ENCODE results near the gene ANLN.

Gene ANLN

DNA sequence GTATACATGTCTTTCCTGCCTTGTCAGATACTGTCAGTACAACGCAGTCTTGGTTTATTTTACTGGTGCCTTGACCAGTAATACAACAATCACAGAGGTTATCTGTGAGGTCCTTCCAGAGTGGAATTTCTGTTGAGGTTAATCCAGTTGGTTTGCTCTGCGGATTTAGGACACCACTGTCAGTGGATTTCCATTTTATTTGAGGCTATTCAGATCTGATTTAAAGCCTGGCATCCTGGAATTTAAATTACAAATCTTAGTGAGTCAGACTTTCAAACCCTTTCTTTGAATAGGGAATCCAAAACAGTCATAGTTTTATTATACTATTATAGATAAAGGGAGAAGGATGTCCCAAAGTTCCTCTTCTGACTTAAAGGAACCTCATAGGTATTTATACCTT, 40.5 kb downstream of the ANLN start:
- no peak for TF ChIP-seq CTCF (IDR thresholded peaks at IDR 0.05; ENCODE audit: control insufficient read depth, extremely low read depth, insufficient read depth)
- no peak overlapping the region for H3K4me3 ChIP-seq (ENCODE audit: low read depth, low read length)
- DNase-seq (ENCODE audit: low read depth) = no peak

DNA sequence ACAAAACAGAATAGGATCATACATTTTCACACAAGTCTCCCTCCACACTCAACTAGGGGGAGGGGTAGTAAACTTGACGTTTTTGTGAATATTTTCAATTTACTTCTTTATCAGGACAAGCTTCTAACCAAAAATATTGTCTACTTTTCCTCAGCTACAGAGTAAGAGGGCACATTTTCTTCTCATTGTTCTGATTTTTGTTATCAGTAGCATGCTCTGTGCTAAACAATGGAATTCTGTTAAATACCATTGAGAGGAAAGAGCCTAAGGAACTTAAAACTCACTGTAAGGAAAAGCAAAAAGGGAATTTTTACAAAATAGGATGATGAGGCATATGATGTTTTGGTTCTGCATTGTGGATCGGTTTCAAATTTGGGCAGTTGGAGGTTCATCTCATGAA, 41.2 kb downstream of the ANLN start:
- no peak for TF ChIP-seq CTCF (IDR thresholded peaks at IDR 0.05; ENCODE audit: control insufficient read depth, extremely low read depth, insufficient read depth)
- no peak for DNase-seq (ENCODE audit: low read depth)
- H3K4me3 ChIP-seq (ENCODE audit: low read depth, low read length) = no peak overlapping the region

- TF ChIP-seq CTCF (IDR thresholded peaks at IDR 0.05; ENCODE audit: control insufficient read depth, extremely low read depth, insufficient read depth) = no peak
- no peak for DNase-seq (ENCODE audit: low read depth)
Observed at GRCh38 chr7:36438211-36438610, 48.5 kb downstream of the ANLN start.

DNA sequence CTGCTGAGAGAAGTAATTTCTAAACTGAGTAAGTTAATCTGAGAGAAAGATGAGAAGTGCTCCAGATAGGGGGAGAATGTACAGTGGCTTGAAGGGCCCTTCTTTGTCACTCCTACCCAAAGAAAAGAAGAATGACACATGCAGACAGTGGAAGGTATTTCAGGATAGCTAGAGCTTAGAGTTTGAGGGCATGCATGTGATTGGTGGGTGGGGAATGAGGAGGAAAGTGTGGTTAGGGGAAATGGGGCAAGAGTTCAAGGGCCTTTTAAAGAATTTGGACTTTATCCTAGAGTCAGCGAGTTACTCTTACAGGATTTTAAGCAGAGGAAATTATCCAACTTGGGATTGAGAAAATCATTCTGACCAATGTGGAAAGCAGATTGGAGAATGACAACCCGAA, 50.0 kb downstream of the ANLN start:
- no peak overlapping the region for H3K4me3 ChIP-seq (ENCODE audit: low read depth, low read length)
- DNase-seq (ENCODE audit: low read depth) = no peak
- no peak for TF ChIP-seq CTCF (IDR thresholded peaks at IDR 0.05; ENCODE audit: control insufficient read depth, extremely low read depth, insufficient read depth)

More at GRCh38 chr7:36438211-36438610, 48.5 kb downstream of the ANLN start:
- no peak overlapping the region for H3K4me3 ChIP-seq (ENCODE audit: low read depth, low read length)

- peak; percentile 45; the same call in 1 of the 2 replicates for TF ChIP-seq CTCF (IDR thresholded peaks at IDR 0.05; ENCODE audit: control insufficient read depth, extremely low read depth, insufficient read depth)
- H3K4me3 ChIP-seq (ENCODE audit: low read depth, low read length) = no peak overlapping the region
- DNase-seq (ENCODE audit: low read depth) = no peak
Observed at GRCh38 chr7:36440880-36441279, 51.2 kb downstream of the ANLN start.

- no peak overlapping the region for H3K4me3 ChIP-seq (ENCODE audit: low read depth, low read length)
- DNase-seq (ENCODE audit: low read depth) = no peak
- TF ChIP-seq CTCF (IDR thresholded peaks at IDR 0.05; ENCODE audit: control insufficient read depth, extremely low read depth, insufficient read depth) = 0 out of 2 replicates have a peak, but pooled peaks have one; percentile 3
Observed at GRCh38 chr7:36441344-36442022, 51.8 kb downstream of the ANLN start.

Data from LNCaP clone FGC (cell line).